Gastroesophageal sphincter (tissue), 3 donors: Measurements from ENCODE around the gene ASPM.

ENCODE experiments used
- POLR2A ChIP-seq, 2 donors: fragments of 450-650 bp; IDR thresholded peaks; one replicate each; pipeline ENCODE4 v1.6.1; 2017; ENCODE audit warnings: antibody characterized with exemption in 2 of 2, mild to moderate bottlenecking in 2 of 2, moderate library complexity in 1 of 2
- POLR2AphosphoS5 ChIP-seq: sonication (generic); formaldehyde crosslinking; IDR thresholded peaks from one replicate; pipeline ENCODE4 v1.6.1; 2017; ENCODE audit warnings: antibody characterized with exemption
- TF ChIP-seq, protein P1 (sequence below), 4 experiments: fragments of 200-600 bp in 2 of 4; fragments of 450-650 bp in 2 of 4; sonication (generic) in 1 of 4; IDR thresholded peaks; one replicate each; pipeline ENCODE4 v1.5.1; 2017 to 2019; ENCODE audit warnings: antibody characterized with exemption in 4 of 4, mild to moderate bottlenecking in 2 of 4, moderate library complexity in 2 of 4

DNA sequence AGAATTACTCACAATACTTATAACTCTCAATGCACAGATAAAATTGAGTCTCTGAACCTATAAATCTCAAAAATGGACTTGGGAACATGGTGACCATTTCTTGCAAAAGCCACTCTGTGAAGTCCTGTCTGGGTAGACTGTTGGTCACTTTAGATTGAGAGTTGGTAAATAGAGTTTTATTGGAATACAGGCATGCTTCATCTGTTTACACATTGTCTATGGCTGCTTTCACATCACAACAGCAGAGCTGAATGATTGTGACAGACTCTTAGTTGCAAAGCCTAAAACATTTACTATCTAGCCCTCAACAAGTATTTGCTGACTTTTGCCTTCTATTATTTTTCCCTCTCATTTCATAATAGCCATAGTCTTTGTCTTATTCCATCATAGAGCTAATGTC is 24.1 kb upstream of the ASPM start:
- TF ChIP-seq, protein P1, sequence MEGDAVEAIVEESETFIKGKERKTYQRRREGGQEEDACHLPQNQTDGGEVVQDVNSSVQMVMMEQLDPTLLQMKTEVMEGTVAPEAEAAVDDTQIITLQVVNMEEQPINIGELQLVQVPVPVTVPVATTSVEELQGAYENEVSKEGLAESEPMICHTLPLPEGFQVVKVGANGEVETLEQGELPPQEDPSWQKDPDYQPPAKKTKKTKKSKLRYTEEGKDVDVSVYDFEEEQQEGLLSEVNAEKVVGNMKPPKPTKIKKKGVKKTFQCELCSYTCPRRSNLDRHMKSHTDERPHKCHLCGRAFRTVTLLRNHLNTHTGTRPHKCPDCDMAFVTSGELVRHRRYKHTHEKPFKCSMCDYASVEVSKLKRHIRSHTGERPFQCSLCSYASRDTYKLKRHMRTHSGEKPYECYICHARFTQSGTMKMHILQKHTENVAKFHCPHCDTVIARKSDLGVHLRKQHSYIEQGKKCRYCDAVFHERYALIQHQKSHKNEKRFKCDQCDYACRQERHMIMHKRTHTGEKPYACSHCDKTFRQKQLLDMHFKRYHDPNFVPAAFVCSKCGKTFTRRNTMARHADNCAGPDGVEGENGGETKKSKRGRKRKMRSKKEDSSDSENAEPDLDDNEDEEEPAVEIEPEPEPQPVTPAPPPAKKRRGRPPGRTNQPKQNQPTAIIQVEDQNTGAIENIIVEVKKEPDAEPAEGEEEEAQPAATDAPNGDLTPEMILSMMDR (IDR thresholded peaks at IDR 0.05), result no peak
- TF ChIP-seq POLR2A (IDR thresholded peaks at IDR 0.05) (no peak), POLR2AphosphoS5 (no peak)
